ENCODE data around the gene SFN.
A peak's percentile ranks its signal among the peaks of the same experiment; 100 is the strongest.
"Not testable (repeated sequence)": the region's sequence is repeated elsewhere in the genome, so short reads cannot be mapped to it uniquely, and the experiment has no call there.

Gene SFN

DNA sequence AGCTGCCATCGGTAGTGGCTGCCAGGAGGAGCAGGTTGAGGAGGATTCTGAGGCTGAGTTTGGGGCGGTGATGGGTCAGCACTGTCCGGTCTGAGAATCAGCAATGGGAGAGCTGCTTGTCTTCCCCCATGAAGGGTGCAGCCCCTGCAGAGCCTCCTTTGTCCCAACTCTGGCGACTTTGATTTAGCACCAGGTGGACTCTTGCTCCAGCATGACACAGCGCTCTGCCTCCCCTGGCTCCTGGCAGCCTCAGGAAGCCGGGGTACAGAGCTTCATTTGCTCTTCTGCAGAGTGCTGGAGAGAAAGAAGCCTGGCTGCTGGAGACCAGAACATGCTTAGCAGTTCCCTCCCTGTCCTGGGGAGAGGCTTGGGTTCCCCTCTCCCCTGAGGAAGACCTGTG lies 23.2 kb upstream of the SFN start:
- no peak for DNase-seq

DNA sequence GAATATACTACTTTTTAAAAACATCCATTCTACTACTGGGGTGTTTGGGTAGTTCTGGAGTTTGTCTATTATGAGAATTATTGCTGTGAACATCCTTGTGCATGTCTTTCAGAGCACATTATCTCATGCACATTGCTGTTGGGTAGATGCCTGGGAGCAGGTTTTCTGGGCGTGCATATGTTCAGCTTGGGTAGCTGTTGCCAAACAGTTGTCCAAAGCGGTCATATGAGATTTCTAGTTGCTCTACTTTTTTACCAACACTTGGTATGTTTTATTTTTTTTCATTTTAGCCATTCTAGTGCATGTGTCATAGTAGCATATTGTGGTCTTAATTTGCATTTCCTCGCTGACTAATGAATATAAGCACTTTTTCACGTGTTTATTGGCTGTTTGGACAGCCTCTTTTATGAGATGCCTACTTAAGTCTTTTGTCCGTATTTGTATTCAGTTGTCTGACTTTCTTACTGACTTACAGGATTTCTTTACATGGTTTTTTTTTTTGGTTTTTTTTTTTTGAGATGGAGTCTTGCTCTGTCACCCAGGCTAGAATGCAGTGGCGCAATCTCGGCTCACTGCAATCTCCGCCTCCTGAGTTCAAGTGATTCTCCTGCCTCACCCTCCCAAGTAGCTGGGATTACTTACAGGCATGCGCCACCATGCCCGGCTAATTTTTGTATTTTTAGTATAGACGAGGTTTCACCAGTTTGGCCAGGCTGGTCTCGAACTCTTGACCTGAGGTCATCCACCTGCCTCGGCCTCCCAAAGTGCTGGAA lies 18.3 kb upstream of the SFN start:
- no peak for DNase-seq

DNA sequence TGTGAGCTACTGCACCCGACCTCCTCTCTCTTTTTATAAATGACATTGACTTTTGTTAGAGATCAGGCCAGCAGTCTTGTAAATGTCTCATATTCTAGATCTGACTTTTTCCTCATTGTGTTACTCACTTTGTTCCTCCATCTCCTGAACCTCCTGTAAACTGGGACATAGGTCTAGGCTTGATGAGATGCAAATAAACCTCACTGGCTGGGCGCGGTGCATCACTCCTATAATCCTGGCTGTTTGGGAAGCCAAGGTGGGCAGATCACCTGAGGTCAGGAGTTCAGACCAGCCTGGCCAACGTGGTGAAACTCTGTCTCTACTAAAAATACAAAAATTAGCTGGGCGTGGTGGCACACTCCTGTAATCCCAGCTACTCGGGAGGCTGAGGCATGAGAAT lies 15.1 kb upstream of the SFN start:
- DNase-seq, result not testable (repeated sequence)

DNA sequence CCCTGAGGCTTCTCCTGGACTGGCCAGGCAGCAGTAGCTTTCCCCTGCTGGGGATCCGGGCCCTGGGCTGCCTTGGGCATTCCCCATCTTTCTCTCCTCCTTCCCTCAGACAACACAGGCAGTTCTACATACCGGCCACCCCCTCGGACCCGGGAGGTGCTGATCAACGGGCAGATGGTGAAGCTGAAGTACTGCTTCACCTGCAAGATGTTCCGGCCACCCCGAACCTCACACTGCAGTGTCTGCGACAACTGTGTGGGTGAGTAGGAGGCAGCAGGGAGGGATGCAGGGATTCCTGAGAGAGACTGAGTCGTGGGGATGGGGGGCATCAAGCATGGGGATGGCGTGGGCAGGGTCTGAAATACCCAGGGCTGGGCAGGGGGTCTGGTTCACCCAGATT lies 14.4 kb upstream of the SFN start:
- DNase-seq, result no peak

DNA sequence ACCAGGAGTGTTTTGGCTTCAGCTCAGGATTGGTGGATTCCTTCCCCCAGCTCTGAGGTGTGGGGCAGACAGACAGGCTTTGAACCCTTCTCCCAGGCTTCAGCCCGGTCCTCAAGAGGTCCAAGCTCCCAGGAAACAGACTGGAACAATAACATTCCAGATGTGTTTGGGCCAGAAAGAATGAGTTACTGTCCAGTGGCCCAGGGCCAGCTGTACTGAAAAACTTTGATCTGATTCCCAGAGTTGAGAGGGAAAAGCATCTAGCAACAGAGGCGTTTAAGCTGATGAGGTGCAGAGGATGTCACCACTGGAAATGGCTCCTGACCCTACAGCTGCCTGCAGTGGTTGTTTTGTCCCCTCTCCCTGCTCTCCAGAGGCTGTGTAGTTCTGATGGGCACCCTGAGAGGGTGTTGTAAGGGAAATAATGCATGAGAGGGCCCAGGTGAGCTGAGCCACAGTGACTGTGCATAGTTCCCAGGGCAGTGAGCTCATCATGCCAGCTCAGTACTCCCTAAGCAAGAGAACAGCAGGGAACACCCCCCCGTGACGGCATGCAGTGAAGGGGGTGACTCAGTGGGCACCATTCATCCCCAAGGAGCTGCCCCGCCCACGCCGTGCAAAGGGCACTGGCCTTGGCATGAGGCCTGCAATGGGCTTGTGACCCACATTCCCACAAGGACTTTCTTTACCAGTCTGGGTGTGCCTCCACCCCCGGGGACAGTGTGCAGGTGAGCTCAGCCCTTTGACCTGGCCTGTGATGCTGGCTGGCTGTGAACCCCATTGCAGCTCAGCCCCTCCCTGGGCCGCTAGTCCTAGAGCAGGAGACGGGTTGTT lies 13.8 kb upstream of the SFN start:
- DNase-seq, result no peak

DNA sequence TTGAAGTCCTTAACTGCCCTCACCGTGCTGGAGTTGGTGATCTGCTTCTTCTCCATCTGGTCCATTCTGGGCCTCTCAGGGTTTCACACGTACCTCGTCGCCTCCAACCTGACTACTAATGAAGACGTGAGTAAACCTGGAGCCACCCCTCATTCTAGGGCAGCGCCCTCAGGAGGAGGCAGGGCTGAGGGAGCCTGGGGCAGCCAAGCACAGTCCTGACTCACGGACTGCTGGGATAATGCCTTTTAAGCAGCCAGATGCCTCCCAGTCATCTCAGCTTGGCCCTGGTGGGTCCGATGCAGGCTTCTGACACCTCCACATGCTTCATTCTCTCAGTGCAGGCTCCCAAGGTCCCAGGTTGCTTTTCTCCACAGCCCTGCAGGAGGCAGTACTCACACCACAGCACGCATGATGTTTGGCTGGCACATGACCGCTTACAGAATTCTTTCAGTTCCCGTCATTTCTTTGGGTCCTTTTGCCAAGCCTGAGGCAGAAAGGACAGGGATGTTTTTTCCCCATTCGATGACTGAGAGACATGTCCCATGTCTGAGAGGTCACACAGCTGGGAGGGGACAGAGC lies 11.8 kb upstream of the SFN start:
- DNase-seq, result no peak

DNA sequence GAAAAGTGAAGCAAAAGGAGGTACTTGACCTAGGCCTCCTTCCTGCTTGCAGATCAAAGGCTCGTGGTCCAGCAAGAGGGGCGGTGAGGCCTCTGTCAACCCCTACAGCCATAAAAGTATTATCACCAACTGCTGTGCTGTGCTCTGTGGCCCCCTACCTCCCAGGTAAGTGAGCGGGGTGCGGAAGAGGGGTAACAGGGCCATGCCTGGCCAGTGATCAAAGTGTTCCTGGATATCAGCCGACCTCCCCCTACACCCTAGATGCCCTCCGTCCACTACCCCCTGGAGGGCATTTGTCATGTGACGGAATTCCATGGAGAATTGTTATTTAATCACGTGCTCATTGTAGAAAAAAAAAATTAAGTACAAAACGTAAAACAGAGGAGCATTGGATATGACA lies 10.2 kb upstream of the SFN start:
- no peak for DNase-seq

DNA sequence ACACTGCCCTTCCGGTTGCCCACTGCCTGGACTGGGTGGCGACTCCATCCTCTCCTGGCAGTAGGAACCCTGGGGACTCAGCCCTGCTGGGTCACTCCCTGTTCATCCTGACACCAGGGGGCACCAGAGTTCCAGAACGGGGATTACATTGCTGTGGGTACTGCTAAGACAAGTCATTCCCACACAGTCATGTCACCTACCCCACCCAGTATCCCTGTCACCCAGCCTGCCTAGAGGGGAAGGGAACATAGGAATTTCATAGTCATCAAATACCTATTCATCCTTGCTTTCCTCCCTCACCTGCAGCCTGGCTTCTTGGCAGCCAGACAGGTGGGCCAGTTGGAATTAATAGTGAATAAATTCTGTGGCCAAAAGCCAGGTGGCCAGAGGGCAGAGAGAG lies 9.8 kb upstream of the SFN start:
- DNase-seq, result peak; percentile 79 to 80

DNA sequence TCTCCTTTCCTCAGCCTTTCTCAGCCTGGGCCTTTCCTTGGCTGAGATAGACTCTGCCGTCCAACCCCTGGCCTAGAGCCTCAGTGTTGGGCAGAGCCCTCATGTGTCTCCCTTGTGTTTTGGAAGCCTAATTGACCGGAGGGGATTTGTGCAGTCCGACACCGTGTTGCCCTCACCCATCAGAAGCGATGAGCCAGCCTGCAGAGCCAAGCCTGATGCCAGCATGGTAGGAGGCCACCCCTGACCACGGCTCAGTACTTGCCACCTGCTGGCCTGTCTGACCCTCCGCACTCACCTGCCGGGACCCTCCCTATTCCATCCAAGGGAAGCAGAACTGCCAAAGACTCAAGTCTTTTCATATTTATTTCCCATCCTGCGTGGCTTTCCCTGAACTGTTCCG lies 9.3 kb upstream of the SFN start:
- no peak for DNase-seq

DNA sequence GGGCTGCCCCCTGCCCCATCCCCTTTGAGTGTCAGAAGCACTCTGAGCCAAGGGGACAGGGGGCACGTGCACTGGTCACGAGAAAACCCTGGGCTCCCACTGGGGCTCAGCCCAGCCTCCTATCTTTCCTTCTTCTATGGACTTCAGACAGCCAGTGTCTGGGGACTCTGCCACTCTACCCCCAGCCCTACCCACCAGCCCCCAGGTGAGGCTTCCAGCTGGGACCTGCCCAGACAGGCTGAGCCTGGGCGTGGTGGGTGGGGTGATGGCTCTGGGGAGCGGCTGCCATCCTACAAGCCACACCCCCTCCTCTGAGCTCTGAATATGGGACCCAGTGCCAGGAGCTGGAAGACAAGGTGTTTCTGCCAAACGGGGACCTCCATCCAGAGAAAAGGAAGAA lies 8.0 kb upstream of the SFN start:
- DNase-seq, result no peak

DNA sequence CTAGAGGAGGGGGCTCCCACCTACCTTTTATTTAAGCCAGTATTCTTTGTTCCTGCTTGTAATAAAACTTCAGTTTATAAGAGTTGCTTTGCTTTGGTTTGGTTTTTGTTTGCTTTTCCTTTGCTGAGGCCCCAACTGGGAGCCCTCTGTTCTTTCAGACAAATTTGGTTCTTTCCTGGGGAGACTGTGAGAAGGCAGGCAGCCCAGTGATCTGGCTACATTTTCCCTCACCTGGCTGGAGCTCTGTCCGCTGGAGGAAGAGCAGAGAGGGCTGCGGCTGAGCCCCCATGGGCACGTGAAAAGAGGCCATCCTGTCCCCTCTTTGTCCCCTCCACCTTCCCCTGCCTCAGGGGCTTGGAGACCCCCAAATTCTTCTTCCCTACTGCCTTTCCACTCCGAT lies 7.3 kb upstream of the SFN start:
- no peak for DNase-seq

DNA sequence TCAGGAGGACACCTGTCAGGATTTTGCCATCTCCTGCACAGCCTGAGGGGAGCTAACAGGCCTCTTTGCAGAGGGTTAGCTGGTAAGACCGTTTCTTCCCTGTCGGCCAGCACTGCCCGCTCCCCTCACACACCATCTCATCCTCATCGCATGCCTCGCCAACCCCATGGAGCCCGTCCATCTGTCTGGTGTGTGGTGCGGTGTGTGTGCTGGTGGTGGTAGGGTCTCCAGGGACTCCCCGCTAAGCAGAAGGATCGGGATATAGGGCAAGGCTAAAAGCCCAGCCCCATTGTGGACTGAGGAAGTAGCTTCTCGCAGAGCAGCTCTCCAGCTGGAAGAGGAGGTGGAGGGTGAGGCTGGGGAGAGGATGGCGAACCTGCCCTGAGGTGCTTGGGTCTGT lies 6.8 kb upstream of the SFN start:
- no peak for DNase-seq

DNA sequence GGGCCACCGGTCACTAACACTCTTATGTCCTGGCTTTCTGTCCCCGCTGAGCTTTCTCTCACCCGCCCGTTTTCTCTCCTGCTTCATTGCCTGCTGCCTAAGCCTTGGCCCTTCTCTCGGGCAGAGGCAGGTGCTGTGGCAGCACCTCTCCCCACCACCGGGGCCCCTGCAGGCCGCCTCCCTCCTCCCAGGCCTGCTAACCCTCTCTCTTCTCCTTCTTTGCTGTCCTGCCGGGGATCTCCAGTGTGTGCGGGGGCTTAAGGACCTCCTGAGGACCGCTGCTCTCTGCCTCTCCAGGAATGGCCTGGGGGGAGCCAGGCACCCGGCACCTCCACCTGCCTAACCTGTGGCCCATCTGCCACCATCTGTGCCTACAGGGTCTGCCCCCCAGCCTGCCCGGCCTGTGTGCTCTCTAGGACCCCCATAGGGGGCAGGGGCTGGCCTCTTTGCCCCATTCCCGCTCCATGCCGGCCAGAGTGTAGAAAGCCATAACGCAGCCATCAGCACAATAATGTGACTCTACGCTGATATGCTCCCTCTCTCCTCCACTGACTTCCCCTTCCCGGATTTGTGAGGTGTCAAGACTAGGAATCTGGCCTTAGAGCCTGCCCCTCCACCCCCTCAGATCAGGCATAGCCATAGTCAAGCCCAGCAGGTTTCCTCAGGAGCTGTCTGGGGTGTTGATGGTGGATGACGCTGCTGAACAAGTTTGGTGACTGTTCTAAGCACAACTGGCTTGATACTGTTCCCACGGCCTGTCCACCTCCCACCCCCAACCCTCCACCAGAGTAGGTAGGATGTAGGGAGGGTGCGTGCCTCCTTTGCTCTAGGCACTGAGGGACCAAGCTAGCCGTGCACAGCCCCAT lies 6.1 kb upstream of the SFN start:
- DNase-seq, result no peak

DNA sequence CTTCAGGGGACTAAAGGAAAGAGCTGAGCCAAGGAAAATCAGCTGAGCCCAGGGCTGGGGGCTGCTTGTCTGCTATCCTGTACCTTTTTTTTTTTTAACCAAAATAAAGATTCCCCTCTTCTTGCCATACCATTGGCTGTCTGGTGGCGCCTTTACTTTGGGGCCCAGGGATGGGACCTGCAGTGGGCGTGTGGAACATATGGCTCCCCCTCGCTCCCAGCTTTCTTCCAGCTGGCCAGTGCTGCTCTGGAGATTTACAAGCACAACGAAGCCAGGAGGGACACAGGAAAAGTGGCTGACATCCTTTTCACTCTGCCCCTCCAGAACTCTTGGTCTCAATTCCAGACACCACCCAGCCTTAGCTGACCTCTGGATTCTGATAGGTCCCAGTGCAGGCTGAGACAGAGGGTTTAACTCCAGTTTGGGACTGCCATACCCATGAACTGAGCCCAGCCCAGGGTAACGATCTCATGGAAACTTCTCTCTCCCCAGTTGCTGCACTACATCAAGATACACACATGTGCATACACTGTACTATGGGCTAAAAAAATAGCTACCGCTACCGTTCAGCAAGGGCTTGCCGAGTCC lies 5.4 kb upstream of the SFN start:
- DNase-seq, result no peak

DNA sequence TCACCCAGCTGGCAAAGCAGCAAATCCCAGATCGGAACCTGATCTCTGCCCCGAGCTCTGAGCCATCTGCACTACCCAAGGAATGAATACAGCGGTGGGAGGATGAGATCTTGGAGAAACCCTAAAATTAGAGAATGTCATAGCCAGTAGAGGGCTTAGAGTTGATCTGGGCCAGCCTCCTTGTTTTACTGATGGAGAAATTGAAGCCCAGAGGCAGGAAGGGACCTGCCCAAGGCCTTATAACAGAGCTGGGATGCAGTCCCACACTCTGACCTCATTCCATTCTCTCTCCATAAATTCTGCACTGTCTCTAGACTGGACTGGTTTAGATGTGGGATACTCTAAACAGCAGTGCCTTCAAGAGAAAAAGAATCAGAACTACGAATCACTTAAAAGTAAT lies 4.8 kb upstream of the SFN start:
- no peak for DNase-seq

DNA sequence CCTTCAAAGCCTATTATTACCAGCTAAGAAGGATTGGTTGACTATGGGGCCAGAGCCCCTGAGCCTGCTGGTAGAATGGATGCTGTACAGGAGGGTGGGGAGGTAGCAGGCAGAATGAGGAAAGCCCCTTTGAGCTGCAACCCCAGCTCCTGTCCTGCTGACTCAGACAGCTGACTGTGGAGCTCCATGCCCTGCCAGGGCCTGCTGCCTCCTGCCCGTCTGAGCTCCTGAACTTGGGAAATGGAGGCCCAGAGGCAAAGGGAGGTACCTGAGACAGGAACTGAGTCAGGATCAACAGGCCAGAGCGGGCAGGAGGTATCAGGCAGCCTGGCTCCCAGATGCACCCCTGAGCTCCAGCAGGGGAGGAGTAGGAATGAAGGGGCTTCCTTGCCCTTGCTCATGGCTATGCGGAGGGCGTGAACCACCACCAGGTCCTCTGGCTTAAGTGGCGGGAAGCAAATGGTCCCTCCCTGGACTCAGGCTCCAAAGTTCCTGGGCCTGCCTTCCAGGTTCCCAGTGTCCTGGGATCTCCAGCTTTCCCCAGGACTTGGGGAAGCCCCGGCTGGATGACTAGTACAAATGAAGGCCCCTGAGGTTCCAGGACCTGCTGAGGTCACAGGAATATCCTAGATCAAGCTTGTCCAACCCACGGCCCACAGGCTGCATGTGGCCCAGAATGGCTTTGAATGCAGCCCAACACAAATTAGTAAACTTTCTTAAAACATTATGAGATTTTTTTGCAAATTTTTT lies 3.9 kb upstream of the SFN start:
- no peak for DNase-seq

DNA sequence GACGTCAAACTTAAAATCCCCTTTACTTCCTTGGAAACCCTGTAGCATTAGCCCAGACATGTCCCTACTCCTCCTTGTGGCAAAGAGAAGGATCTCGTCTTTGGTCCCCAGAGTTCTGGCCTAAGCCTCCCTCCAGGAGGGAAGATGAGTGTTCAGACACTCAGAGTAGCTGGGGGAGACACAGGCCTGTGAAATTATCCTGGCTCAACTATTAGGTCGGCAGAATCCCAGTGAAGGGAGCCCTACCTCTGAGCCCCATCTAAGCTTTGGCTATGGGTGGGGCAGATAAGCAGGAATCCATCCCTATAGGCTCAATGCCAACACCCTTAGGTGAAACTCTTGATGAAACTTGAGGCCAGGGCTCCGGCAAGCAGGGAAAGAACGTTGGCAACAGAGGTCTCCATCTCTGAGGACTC lies 1.7 kb upstream of the SFN start:
- DNase-seq, result no peak

DNA sequence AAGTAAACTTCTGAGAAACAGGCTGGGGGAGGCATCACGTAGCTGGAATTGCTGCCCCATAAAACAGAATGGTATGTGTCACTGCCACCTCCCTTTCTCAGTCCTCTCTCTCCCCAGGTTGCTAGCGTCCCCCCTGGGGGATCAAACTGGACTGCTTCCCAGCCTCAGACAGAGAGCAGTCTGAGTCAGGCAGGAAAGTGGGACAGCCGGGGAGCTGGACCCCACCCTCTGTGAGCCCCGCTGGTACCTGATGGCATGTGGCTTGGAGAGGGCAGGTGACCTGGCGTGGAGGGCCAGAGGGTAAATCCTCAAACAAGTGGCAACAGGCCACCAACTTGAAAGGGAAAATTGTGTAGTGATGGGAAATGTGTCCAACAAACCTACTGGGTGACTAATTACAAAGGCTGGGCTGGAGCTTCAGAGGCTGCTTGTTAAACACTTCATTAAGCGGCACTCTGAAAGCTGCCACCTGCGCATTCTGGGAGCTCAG lies 1.0 kb upstream of the SFN start:
- DNase-seq, result no peak

DNA sequence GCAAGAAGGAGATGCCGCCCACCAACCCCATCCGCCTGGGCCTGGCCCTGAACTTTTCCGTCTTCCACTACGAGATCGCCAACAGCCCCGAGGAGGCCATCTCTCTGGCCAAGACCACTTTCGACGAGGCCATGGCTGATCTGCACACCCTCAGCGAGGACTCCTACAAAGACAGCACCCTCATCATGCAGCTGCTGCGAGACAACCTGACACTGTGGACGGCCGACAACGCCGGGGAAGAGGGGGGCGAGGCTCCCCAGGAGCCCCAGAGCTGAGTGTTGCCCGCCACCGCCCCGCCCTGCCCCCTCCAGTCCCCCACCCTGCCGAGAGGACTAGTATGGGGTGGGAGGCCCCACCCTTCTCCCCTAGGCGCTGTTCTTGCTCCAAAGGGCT lies 732 bp downstream of the SFN start:
- DNase-seq, result no peak

DNA sequence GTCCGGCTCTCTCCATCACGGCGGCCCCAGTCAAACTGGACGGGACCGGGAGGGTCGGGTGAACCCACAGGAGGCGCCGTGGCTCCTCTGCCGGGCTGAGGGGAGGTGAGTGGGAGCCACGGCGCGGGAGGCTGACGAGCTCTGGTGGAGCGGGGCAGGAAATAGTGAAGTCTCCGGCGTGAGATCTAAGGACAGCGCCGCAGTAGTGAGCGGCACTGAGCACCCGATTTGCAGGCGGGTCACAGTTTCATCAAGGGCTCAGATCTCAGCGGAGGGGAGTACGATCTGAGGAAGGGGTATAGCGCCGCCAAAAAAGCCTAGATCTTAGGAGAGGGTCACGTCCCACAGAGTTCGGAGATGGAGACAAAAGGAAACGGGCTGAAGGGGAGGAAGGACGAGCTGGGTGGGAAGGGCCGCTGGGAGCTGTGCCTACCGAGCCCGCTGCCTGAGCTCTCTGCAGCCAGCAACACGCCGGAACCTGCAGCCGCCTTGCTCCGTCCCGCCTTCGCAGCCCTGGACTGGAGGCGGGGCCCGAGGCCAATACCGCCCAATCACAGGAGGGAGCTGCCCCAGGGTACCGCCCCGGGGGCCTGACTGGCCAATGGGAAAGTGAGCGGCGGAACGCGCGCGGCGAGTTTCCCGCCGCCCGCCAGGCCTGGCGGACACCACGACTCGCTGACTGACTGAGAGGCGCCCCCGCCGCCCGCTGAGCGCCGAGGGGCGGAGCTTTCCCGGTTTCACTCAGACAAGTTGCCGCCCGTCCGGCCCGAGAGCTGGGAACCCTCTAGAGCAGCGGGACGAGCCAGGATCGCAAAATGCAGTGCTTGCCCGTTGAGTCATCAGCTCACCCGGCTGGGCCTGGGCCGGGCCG lies 1.9 kb downstream of the SFN start:
- peak; percentile 94 to 96 for DNase-seq

DNA sequence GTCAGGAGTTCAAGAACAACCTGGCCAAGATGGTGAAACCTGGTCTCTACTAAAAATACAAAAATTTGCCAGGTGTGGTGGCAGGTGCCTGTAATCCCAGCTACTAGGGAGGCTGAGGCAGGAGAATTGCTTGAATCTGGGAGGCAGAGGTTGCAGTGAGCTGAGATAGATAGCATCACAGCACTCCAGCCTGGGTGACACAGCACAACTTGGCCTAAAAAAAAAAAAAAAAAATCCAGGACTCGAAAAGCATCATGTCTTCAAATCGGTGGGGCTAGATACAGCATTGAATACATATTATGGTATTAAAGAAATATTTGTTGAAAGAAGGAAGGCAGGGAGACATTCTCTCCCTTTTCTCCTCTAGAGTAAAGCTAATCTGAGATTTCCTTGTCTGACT lies 10.1 kb downstream of the SFN start:
- DNase-seq, result not testable (repeated sequence)

All from CD4-positive, alpha-beta T cell treated with Interleukin-1 beta for 1 hour (primary cell).